H1 (cell line): Measurements from ENCODE around the gene TET1. TPM values are rescaled to one million over a fixed set of nuclear protein-coding genes. Genes with fewer than 3 reads are reported as not detected.

Experiments
- CTCF ChIA-PET: fragments of 300-600 bp; sonication (Branson Sonifier 250); formaldehyde crosslinking; loops from one replicate; lab custom pipeline; 2021; ENCODE audit not compliant: partially characterized antibody; lab: Charles Lee
- POLR2A ChIA-PET: fragments of 300-600 bp; sonication (Branson Sonifier 250); formaldehyde crosslinking; loops from one replicate; lab custom pipeline; 2021; ENCODE audit warnings: inconsistent platforms; ENCODE audit not compliant: partially characterized antibody; lab: Charles Lee
- DNase-seq, 2 experiments: peaks; one replicate each; pipeline versions ENCODE4 v3.0.0 to v3.0.0-alpha.2; 2010 to 2022; ENCODE audit warnings: low spot score in 2 of 2, low read depth in 1 of 2, mixed read lengths in 1 of 2
- FAIRE-seq: peaks from 2 replicates; lab custom pipeline; 2011; peaks lifted over from hg19 to GRCh38; lab: Jason Lieb, UNC
- H2AFZ ChIP-seq: 2 replicates; pipeline ENCODE4 v1.8.1; 2012; ENCODE audit warnings: low read length, inconsistent platforms
- H2AK5ac ChIP-seq: 2 replicates; pipeline ENCODE4 v1.6.1; 2013; ENCODE audit warnings: low read depth, low read length
- H2BK120ac ChIP-seq: replicated peaks from 2 replicates; pipeline ENCODE3; 2013; ENCODE audit warnings: low read depth, low read length, inconsistent platforms
- H2BK12ac ChIP-seq: 2 replicates; pipeline ENCODE4 v1.6.1; 2013; ENCODE audit warnings: low read depth, low read length
- H2BK15ac ChIP-seq: 2 replicates; pipeline ENCODE4 v1.6.1; 2013; ENCODE audit warnings: low read length
- H2BK20ac ChIP-seq: 2 replicates; pipeline ENCODE4 v1.6.1; 2013; ENCODE audit warnings: low read length
- H2BK5ac ChIP-seq: 2 replicates; pipeline ENCODE4 v1.6.1; 2013; ENCODE audit warnings: low read depth, low read length
- H3K14ac ChIP-seq: 2 replicates; pipeline ENCODE4 v1.6.1; 2013; ENCODE audit warnings: inconsistent platforms; ENCODE audit not compliant: insufficient read length
- H3K18ac ChIP-seq: 2 replicates; pipeline ENCODE4 v1.6.1; 2013; ENCODE audit warnings: low read length; ENCODE audit errors: extremely low read depth
- H3K23ac ChIP-seq: 2 replicates; pipeline ENCODE4 v1.6.1; 2013; ENCODE audit warnings: inconsistent platforms; ENCODE audit not compliant: insufficient read length
- H3K23me2 ChIP-seq: 2 replicates; pipeline ENCODE4 v1.6.1; 2013; ENCODE audit warnings: low read depth, low read length
- H3K27ac ChIP-seq: 2 replicates; pipeline ENCODE4 v1.6.1; 2011; ENCODE audit warnings: low read depth, low read length, inconsistent platforms
- H3K27me3 ChIP-seq, 4 experiments: replicated peaks in 1 of 4; 1 replicate in 1 of 4; 2 replicates in 3 of 4; pipeline versions ENCODE4 v1.6.1 to v1.8.1; 2011 to 2013; ENCODE audit warnings: low read length in 3 of 4, mild to moderate bottlenecking in 3 of 4, inconsistent platforms in 2 of 4, mixed read lengths in 2 of 4, moderate library complexity in 1 of 4; ENCODE audit not compliant: control insufficient read depth in 3 of 4, insufficient read depth in 3 of 4; ENCODE audit errors: extremely low read depth in 1 of 4
- H3K36me3 ChIP-seq, 4 experiments: 2 replicates each; pipeline versions ENCODE4 v1.6.1 to v1.8.1; 2011 to 2013; ENCODE audit warnings: mild to moderate bottlenecking in 4 of 4, low read length in 3 of 4, moderate library complexity in 2 of 4, control low read depth in 1 of 4, inconsistent platforms in 1 of 4; ENCODE audit not compliant: insufficient read depth in 4 of 4, control insufficient read depth in 2 of 4
- H3K4ac ChIP-seq: replicated peaks from 2 replicates; pipeline ENCODE3; 2013; ENCODE audit warnings: low read length, low read depth, mixed read lengths, inconsistent platforms; ENCODE audit not compliant: insufficient read length
- H3K4me1 ChIP-seq, 4 experiments: replicated peaks in 1 of 4; 1 replicate in 1 of 4; 2 replicates in 3 of 4; pipeline versions ENCODE4 v1.6.1 to v1.8.1; 2011 to 2013; ENCODE audit warnings: low read length in 3 of 4, inconsistent platforms in 2 of 4, mixed read lengths in 1 of 4; ENCODE audit not compliant: insufficient read depth in 4 of 4, control insufficient read depth in 3 of 4
- H3K4me2 ChIP-seq, 2 experiments: 2 replicates each; pipeline versions ENCODE4 v1.6.1 to v1.8.1; 2011 to 2013; ENCODE audit warnings: low read depth in 2 of 2, low read length in 2 of 2, control low read depth in 1 of 2, inconsistent platforms in 1 of 2, mild to moderate bottlenecking in 1 of 2; ENCODE audit not compliant: insufficient read depth in 1 of 2
- H3K4me3 ChIP-seq, 4 experiments: fragments of 200-600, 300-600 bp in 1 of 4; sonication (generic), shearing (Covaris generic), sonication (Bioruptor Twin) in 1 of 4; 2 replicates each; pipeline versions ENCODE4 v1.5.1 to v1.8.1; 2011 to 2016; ENCODE audit warnings: low read length in 4 of 4, low read depth in 3 of 4, control low read depth in 2 of 4, inconsistent platforms in 2 of 4, mild to moderate bottlenecking in 2 of 4, mixed read lengths in 1 of 4, moderate library complexity in 1 of 4; ENCODE audit not compliant: insufficient read depth in 2 of 4; ENCODE audit errors: extremely low read depth in 1 of 4
- H3K56ac ChIP-seq: replicated peaks from 2 replicates; pipeline ENCODE3; 2013; ENCODE audit warnings: low read depth, mild to moderate bottlenecking, mixed read lengths, low read length, inconsistent platforms; ENCODE audit not compliant: insufficient read length
- H3K79me1 ChIP-seq: 2 replicates; pipeline ENCODE4 v1.6.1; 2013; ENCODE audit warnings: low read depth, low read length, control low read depth
- H3K79me2 ChIP-seq, 2 experiments: 2 replicates each; pipeline versions ENCODE4 v1.6.1 to v1.8.1; 2012 to 2013; ENCODE audit warnings: low read length in 2 of 2, mild to moderate bottlenecking in 2 of 2, inconsistent platforms in 1 of 2; ENCODE audit not compliant: insufficient read depth in 2 of 2, control insufficient read depth in 1 of 2
- H3K9ac ChIP-seq, 4 experiments: replicated peaks in 1 of 4; 1 replicate in 1 of 4; 2 replicates in 3 of 4; pipeline versions ENCODE4 v1.6.1 to v1.8.1; 2011 to 2013; ENCODE audit warnings: low read depth in 3 of 4, low read length in 3 of 4, control low read depth in 2 of 4, mild to moderate bottlenecking in 2 of 4, moderate library complexity in 2 of 4, inconsistent platforms in 1 of 4; ENCODE audit errors: extremely low read depth in 1 of 4
- H3K9me3 ChIP-seq, 2 experiments: 2 replicates each; pipeline versions ENCODE4 v1.6.1 to v1.8.1; 2012 to 2013; ENCODE audit warnings: mild to moderate bottlenecking in 2 of 2, moderate library complexity in 2 of 2, control low read depth in 1 of 2, inconsistent platforms in 1 of 2, low read depth in 1 of 2, low read length in 1 of 2, mixed read lengths in 1 of 2; ENCODE audit not compliant: insufficient read depth in 2 of 2
- H4K20me1 ChIP-seq, 2 experiments: replicated peaks in 1 of 2; 2 replicates each; pipeline versions ENCODE3 to v1.8.1; 2011 to 2013; ENCODE audit warnings: inconsistent platforms in 2 of 2, low read length in 2 of 2, mild to moderate bottlenecking in 1 of 2; ENCODE audit not compliant: insufficient read depth in 2 of 2, control insufficient read depth in 1 of 2
- H4K5ac ChIP-seq: 2 replicates; pipeline ENCODE4 v1.6.1; 2013; ENCODE audit warnings: low read length, low read depth, mixed read lengths, inconsistent platforms; ENCODE audit not compliant: insufficient read length
- H4K8ac ChIP-seq: 2 replicates; pipeline ENCODE4 v1.8.0; 2013; ENCODE audit warnings: mild to moderate bottlenecking, moderate library complexity, low read length, inconsistent platforms; ENCODE audit not compliant: insufficient read depth; ENCODE audit errors: extremely low read depth
- H4K91ac ChIP-seq: replicated peaks from 2 replicates; pipeline ENCODE3; 2013; ENCODE audit warnings: low read length, mixed read lengths, inconsistent platforms; ENCODE audit not compliant: insufficient read length
- ASH2L ChIP-seq: fragments of 200-600, 300-600 bp; sonication (generic); IDR thresholded peaks from one replicate; pipeline ENCODE4 v1.7.1; 2017; ENCODE audit warnings: low read length
- BACH1 ChIP-seq: IDR thresholded peaks from 2 replicates; pipeline ENCODE4 v1.6.1; 2012; ENCODE audit warnings: low read length, improper control_type of control experiment
- CBX8 ChIP-seq: fragments of 300-800, 300-1000 bp; sonication (generic); IDR thresholded peaks from 2 replicates; pipeline ENCODE4 v1.7.1; 2016; ENCODE audit warnings: low read depth, low read length, borderline replicate concordance
- EP300 ChIP-seq, 2 experiments: IDR thresholded peaks; 1 replicate in 1 of 2; 2 replicates in 1 of 2; pipeline ENCODE4 v1.6.1; 2011 to 2012; ENCODE audit warnings: low read depth in 2 of 2, low read length in 2 of 2, mild to moderate bottlenecking in 2 of 2, borderline replicate concordance in 1 of 2, inconsistent platforms in 1 of 2, moderate library complexity in 1 of 2
- HDAC2 ChIP-seq, 2 experiments: fragments of 300-600 bp in 1 of 2; sonication (generic) in 1 of 2; IDR thresholded peaks; 2 replicates each; pipeline ENCODE4 v1.6.1; 2011 to 2012; ENCODE audit warnings: low read depth in 2 of 2, low read length in 2 of 2, mild to moderate bottlenecking in 2 of 2, moderate library complexity in 2 of 2, borderline replicate concordance in 1 of 2, inconsistent platforms in 1 of 2
- HDAC6 ChIP-seq: IDR thresholded peaks from one replicate; pipeline ENCODE4 v1.7.1; 2012; ENCODE audit warnings: low read depth, mild to moderate bottlenecking, inconsistent platforms, low read length, moderate library complexity
- POU5F1 ChIP-seq: IDR thresholded peaks from 2 replicates; pipeline ENCODE4 v1.6.1; 2011; ENCODE audit warnings: low read depth, mild to moderate bottlenecking, low read length, moderate library complexity
- RBBP5 ChIP-seq: IDR thresholded peaks from 2 replicates; pipeline ENCODE4 v1.7.1; 2012; ENCODE audit warnings: low read depth, mild to moderate bottlenecking, inconsistent platforms, low read length, moderate library complexity, borderline replicate concordance
- RXRA ChIP-seq: IDR thresholded peaks from 2 replicates; pipeline ENCODE4 v1.6.1; 2011; ENCODE audit warnings: low read depth, mild to moderate bottlenecking, low read length, moderate library complexity; ENCODE audit not compliant: insufficient read depth
- TEAD4 ChIP-seq: IDR thresholded peaks from 2 replicates; pipeline ENCODE4 v1.6.1; 2012; ENCODE audit warnings: low read depth, low read length, inconsistent platforms, mixed read lengths
- WGBS, 2 experiments: shearing (Covaris generic) in 1 of 2; methylation state at CpG; one replicate each; pipeline versions ENCODE4 v1.1.6 to v1.1.7; 2013 to 2015; ENCODE audit warnings: low lambda C conversion rate in 2 of 2, mixed read lengths in 2 of 2, inconsistent platforms in 1 of 2, low coverage in 1 of 2, missing lambda C conversion rate in 1 of 2; ENCODE audit not compliant: insufficient replicate concordance in 2 of 2, insufficient coverage in 1 of 2, insufficient read length in 1 of 2; ENCODE audit errors: extremely low coverage in 1 of 2, missing lambda C conversion rate in 1 of 2; 5-methylcytosine and 5-hydroxymethylcytosine counted together
- polyA plus RNA-seq, 7 experiments: library from polyadenylated mRNA; depleted of rRNA in 3 of 7; stranded (reverse) in 5 of 7; unstranded in 2 of 7; fragments of >200 nt in 5 of 7; fragments of 200-250 nt in 2 of 7; gene quantifications; 1 replicate in 5 of 7; 2 replicates in 1 of 7; 4 replicates in 1 of 7; pipeline versions ENCODE4 v1.2.1 to v1.2.3, GENCODE V29; 2011 to 2013; ENCODE audit warnings: missing spikeins in 2 of 7, mixed read lengths in 2 of 7
- total RNA-seq: library from RNA; stranded (reverse); fragmentation: NEBNext Ultra II Directional; extraction: Animal tissue kit (Norgen Biotek cat#: 25700); gene quantifications from 2 replicates; pipeline ENCODE4 v1.2.1, GENCODE V29; 2021
- TF ChIP-seq, protein P1 (sequence below), 3 experiments: IDR thresholded peaks; 1 replicate in 2 of 3; 2 replicates in 1 of 3; pipeline versions ENCODE4 v1.5.1 to v1.6.1; 2011; ENCODE audit warnings: low read length in 3 of 3, mild to moderate bottlenecking in 3 of 3, inconsistent platforms in 2 of 3, low read depth in 1 of 3, moderate library complexity in 1 of 3; ENCODE audit not compliant: insufficient read depth in 1 of 3; ENCODE audit errors: control extremely low read depth in 1 of 3

TET1 gene
- total and polyA plus RNA-seq, 2 of the 8 experiments (the other 6 are each of a cell fraction or from before 2014, with no cell fraction given) = 15.2 to 69.3 TPM

DNA sequence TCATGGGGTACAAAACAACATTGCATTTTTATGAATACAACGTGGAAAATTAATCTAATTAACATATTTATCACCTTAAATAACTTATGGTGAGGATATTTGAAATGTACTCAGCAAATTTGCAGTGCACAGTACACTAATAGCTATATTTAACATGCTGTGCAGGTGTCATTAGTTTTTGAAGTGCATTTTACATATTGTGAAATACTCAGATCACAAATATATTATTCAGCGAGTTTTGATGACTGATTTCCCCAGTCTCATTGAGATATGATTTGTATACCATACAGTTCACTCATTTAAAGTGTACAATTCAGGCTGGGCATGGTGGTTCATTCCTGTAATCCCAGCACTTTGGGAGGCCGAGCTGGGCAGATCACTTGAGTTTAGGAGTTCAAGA, 59.5 kb downstream of the TET1 start:
- FAIRE-seq (no peak), DNase-seq (no peak)
- H3K9ac ChIP-seq = no peak overlapping the region
- H3K23me2 ChIP-seq = no peaks in the 10 kb centered on the region
- ChIA-PET CTCF (interaction anchor here (0.6 kb wide), 1 partner anchor 45 kb away, joined by 3 read pairs; no protein-coding TSS in a partner anchor), POLR2A (interaction anchor here (0.6 to 1.7 kb wide), 3 partner anchors 19 to 129 kb away, joined by 3 to 4 read pairs (median 3); no protein-coding TSS in a partner anchor)
- H3K9me3 ChIP-seq = no peaks in the 10 kb centered on the region
- H3K27me3 ChIP-seq = no peaks in the 10 kb centered on the region
- H3K27ac ChIP-seq = no peak overlapping the region
- no peak overlapping the region for H2AFZ ChIP-seq
- peaks cover 0 to 58% of the 10 kb centered on the region in 2 experiments; a peak in 3 of 4 replicates for H3K79me2 ChIP-seq
- H4K8ac ChIP-seq = no peak overlapping the region
- H3K4ac ChIP-seq = no peak overlapping the region
- no peak overlapping the region for H2BK20ac ChIP-seq
- H4K91ac ChIP-seq = no peak overlapping the region
- no peak overlapping the region for H3K4me3 ChIP-seq
- H3K14ac ChIP-seq = no peak overlapping the region
- H4K5ac ChIP-seq = no peak overlapping the region
- H3K23ac ChIP-seq = no peak overlapping the region
- no peak overlapping the region for H2BK5ac ChIP-seq
- 86% methylated on average over 3 of the region's 3 CpGs; no CpG with 5 or more reads in 1 of the 2 experiments for WGBS, 2 experiments
- no peak overlapping the region for H3K18ac ChIP-seq
- peaks cover 0 to 16% (median 0%) of the 10 kb centered on the region in 4 experiments; a peak in 3 of 8 replicates for H3K36me3 ChIP-seq
- H2BK12ac ChIP-seq = no peak overlapping the region
- H3K4me2 ChIP-seq = no peak overlapping the region
- H3K4me1 ChIP-seq = peaks cover 0 to 5% (median under 1%) of the 10 kb centered on the region in 4 experiments; a peak in 3 of 7 replicates
- H4K20me1 ChIP-seq = peaks cover 3 to 4% of the 10 kb centered on the region in 2 experiments
- no peak overlapping the region for H2BK120ac ChIP-seq
- H2BK15ac ChIP-seq = no peak overlapping the region
- no peak overlapping the region for H3K56ac ChIP-seq
- no peak overlapping the region for H2AK5ac ChIP-seq
- no peaks in the 10 kb centered on the region for H3K79me1 ChIP-seq
- no peak for TF ChIP-seq TEAD4
- no peak for TF ChIP-seq EP300 (IDR thresholded peaks at IDR 0.05; ENCODE audit: borderline replicate concordance in 1 of 2, low read depth in 2 of 2, low read length in 2 of 2)
- no peak for TF ChIP-seq POU5F1
- TF ChIP-seq HDAC2 (IDR thresholded peaks at IDR 0.05; ENCODE audit: borderline replicate concordance in 1 of 2, low read depth in 2 of 2, low read length in 2 of 2) = no peak
- TF ChIP-seq, protein P1, sequence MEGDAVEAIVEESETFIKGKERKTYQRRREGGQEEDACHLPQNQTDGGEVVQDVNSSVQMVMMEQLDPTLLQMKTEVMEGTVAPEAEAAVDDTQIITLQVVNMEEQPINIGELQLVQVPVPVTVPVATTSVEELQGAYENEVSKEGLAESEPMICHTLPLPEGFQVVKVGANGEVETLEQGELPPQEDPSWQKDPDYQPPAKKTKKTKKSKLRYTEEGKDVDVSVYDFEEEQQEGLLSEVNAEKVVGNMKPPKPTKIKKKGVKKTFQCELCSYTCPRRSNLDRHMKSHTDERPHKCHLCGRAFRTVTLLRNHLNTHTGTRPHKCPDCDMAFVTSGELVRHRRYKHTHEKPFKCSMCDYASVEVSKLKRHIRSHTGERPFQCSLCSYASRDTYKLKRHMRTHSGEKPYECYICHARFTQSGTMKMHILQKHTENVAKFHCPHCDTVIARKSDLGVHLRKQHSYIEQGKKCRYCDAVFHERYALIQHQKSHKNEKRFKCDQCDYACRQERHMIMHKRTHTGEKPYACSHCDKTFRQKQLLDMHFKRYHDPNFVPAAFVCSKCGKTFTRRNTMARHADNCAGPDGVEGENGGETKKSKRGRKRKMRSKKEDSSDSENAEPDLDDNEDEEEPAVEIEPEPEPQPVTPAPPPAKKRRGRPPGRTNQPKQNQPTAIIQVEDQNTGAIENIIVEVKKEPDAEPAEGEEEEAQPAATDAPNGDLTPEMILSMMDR (IDR thresholded peaks at IDR 0.05; ENCODE audit: control extremely low read depth in 1 of 3, insufficient read depth in 1 of 3, low read depth in 1 of 3, low read length in 3 of 3) = no peak
- TF ChIP-seq RBBP5 = no peak
- no peak for TF ChIP-seq RXRA
- no peak for TF ChIP-seq ASH2L
- TF ChIP-seq BACH1 = no peak
- TF ChIP-seq CBX8 = no peak
- no peak for TF ChIP-seq HDAC6
